Fibroblast of the aortic adventitia (primary cell): ENCODE results near the gene FMNL2. TPM values are rescaled to one million over a fixed set of nuclear protein-coding genes. Genes with fewer than 3 reads are reported as not detected.

Source experiments
- DNase-seq: peaks from one replicate; pipeline ENCODE4 v3.0.0-alpha.2; 2010; ENCODE audit warnings: low read depth
- H3K4me3 ChIP-seq: 2 replicates; pipeline ENCODE4 v1.5.1; 2011; ENCODE audit warnings: low read depth, mild to moderate bottlenecking, control low read depth, low read length, moderate library complexity
- CTCF ChIP-seq: IDR thresholded peaks from 2 replicates; pipeline ENCODE4 v1.5.1; 2011; ENCODE audit warnings: mild to moderate bottlenecking, low read length, control low read depth, inconsistent platforms; ENCODE audit not compliant: insufficient read depth
- total RNA-seq: library from RNA; depleted of rRNA; stranded (reverse); fragments of >200 nt; gene quantifications from 2 replicates; pipeline ENCODE4 v1.2.3, GENCODE V29; 2012; ENCODE audit warnings: low replicate concordance

The FMNL2 gene
- total RNA-seq, 1 donor: 23.6 TPM

DNA sequence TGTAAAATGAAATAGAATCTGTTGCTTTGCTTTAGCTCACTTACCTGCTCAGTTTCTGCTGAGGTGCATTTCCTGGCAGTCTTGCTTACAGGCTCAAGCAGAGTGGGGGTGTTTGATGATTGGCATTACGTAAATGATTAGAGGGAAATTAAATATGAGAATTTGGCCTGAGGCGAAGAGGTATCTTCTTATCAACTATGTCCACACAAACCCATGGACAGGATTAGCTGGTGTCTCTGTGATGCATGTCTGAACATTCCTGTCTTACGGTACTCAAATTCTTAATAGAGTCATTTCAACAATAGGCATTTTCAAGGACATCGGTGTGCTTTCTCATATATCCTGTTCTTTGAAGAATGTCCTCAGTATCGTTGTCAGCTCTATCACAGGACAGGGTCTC, 280.2 kb downstream of the FMNL2 start:
- TF ChIP-seq CTCF: no peak
- no peak for DNase-seq
- H3K4me3 ChIP-seq: no peak overlapping the region

DNA sequence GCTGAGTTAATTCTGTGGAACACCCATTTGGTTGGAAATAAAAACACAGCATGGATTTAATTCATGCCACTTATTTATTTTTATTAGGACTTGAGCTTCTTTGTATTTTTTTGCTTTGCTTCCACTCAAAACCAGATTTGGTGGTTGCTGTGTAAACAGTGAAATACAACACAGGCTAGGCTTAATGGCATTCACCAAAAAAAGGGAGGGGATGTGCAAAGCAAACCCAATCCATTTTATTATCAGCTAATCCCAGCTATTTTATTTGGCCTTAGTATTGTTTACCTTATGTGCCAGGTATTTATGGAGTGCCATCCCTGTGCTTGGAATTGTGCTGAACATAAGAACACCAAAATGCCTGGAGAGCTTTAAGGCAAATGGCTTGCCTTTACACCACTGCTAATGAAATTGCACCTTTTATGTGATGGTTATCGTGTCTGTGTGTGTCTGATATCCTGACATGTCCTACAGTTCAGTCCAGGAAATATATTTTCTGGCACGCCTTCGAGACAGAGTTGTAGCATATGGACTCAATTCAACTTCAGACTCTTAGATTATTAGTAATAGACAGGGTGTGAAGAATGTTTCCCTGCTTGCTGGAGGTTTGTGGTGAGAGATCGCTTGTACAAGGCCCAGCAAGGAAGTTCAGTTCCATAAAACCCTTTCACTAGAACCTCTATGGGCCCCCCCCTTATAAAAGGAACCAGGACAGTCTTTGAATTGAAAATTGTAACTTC, 282.6 kb downstream of the FMNL2 start:
- no peak overlapping the region for H3K4me3 ChIP-seq
- DNase-seq: no peak
- no peak for TF ChIP-seq CTCF

- no peak for DNase-seq
- H3K4me3 ChIP-seq: no peak overlapping the region
- TF ChIP-seq CTCF: no peak
Measured at GRCh38 chr2:152618193-152618564, 283.2 kb downstream of the FMNL2 start.

DNA sequence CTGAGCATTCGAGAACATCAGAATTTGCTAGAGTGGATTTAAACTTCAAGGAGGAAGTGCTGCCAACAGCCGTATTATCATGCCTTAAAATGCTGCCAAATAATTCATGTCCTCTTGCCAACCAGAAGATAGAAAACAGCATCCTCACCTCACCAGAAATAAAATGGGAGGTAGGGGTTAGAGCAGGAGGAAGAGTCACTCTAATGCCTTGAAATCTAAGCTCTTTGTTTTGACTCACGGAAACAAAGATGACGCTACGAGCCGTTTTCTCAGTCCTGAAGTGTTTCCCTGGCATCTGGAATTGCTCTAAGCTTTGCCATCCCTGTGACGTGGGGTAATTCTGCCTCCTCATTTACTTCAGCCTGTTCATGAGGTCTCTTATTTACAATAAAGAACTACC, 285.2 kb downstream of the FMNL2 start:
- no peak for DNase-seq
- H3K4me3 ChIP-seq: no peak overlapping the region
- no peak for TF ChIP-seq CTCF

GRCh38 chr2:152620985-152621384, 286.0 kb downstream of the FMNL2 start:
- no peak for TF ChIP-seq CTCF

DNA sequence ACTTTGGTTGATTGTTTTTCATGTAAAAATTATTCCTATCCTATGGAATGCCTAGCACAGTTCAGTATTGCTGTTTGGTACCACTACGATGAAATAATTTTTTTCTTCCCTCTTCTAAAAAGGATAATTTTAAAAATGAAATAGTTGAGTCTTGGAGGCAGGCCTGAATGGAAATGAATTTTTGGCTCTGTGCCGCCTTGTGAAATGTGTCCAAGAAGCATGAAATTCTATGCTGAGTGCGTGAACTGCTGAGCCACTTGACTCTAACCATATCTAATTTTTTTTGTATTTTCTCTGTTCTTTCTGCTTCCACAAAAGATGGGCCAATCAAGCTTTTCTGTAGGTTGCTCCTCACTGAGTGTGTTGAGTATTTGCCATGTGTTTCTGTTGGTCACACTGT, 287.2 kb downstream of the FMNL2 start:
- peak; percentile 22 for DNase-seq
- no peak overlapping the region for H3K4me3 ChIP-seq
- TF ChIP-seq CTCF: no peak

More at GRCh38 chr2:152620985-152621384, 286.0 kb downstream of the FMNL2 start:
- H3K4me3 ChIP-seq: no peak overlapping the region
- DNase-seq: no peak

- TF ChIP-seq CTCF: no peak
- DNase-seq: no peak
- H3K4me3 ChIP-seq: no peak overlapping the region
Measured at GRCh38 chr2:152623076-152623740, 288.2 kb downstream of the FMNL2 start.
